ENCODE measurements around the gene CLIC6.

The CLIC6 gene

GRCh38 chr21:34730194-34730593 is 61.4 kb downstream of the CLIC6 start:
- peak; percentile 15 for DNase-seq

- DNase-seq = no peak
Observed at GRCh38 chr21:34730756-34731445, 62.1 kb downstream of the CLIC6 start.

- no peak for DNase-seq
Observed at GRCh38 chr21:34732388-34732821, 63.6 kb downstream of the CLIC6 start.

- no peak for DNase-seq
Observed at GRCh38 chr21:34733852-34734251, 65.1 kb downstream of the CLIC6 start.

- no peak for DNase-seq
Observed at GRCh38 chr21:34734696-34735095, 65.9 kb downstream of the CLIC6 start.

- DNase-seq = no peak
Observed at GRCh38 chr21:34736116-34736874, 67.5 kb downstream of the CLIC6 start.

- no peak for DNase-seq
Observed at GRCh38 chr21:34737115-34737514, 68.3 kb downstream of the CLIC6 start.

- no peak for DNase-seq
Observed at GRCh38 chr21:34740198-34740597, 71.4 kb downstream of the CLIC6 start.

GRCh38 chr21:34743285-34743684 is 74.5 kb downstream of the CLIC6 start:
- no peak for DNase-seq

GRCh38 chr21:34743831-34744230 is 75.0 kb downstream of the CLIC6 start:
- DNase-seq = no peak

- no peak for DNase-seq
Observed at GRCh38 chr21:34744801-34745200, 76.0 kb downstream of the CLIC6 start.

GRCh38 chr21:34745557-34746255 is 76.9 kb downstream of the CLIC6 start:
- DNase-seq = peak; percentile 75

GRCh38 chr21:34748862-34749261 is 80.1 kb downstream of the CLIC6 start:
- DNase-seq = no peak

GRCh38 chr21:34754690-34755647 is 86.2 kb downstream of the CLIC6 start:
- no peak for DNase-seq

- no peak for DNase-seq
Observed at GRCh38 chr21:34761758-34762330, 93.0 kb downstream of the CLIC6 start.

- no peak for DNase-seq
Observed at GRCh38 chr21:34762786-34763185, 94.0 kb downstream of the CLIC6 start.

GRCh38 chr21:34764715-34765284 is 96.0 kb downstream of the CLIC6 start:
- DNase-seq = no peak

GRCh38 chr21:34765619-34766018 is 96.8 kb downstream of the CLIC6 start:
- no peak for DNase-seq

GRCh38 chr21:34766862-34767261 is 98.1 kb downstream of the CLIC6 start:
- DNase-seq = no peak

Measured in activated CD4-positive, alpha-beta T cell treated with anti-CD3 and anti-CD28 coated beads, Interleukin-10, Interleukin-2, amounts not matched to agents 100 ng/mL and 50 ng/mL, durations not matched to agents 16 hours and 8 hours (primary cell).